WTC11 (cell line): Measurements from ENCODE around the gene GPR15LG. TPM values are rescaled to one million over a fixed set of nuclear protein-coding genes. Genes with fewer than 3 reads are reported as not detected.

Experiments used
- ATAC-seq: fragments of 200-7000 bp; cut with Tn5 transposase; 2 replicates; pipeline ENCODE4 v1.10.0; 2021; ENCODE audit warnings: mild to moderate bottlenecking, moderate library complexity
- CTCF ChIA-PET: fragments of 300-600 bp; sonication (Branson Sonifier 250); formaldehyde crosslinking; loops from one replicate; lab custom pipeline; 2021; ENCODE audit warnings: antibody characterized with exemption; lab: Charles Lee
- POLR2A ChIA-PET: fragments of 350-600 bp; sonication (Branson Sonifier 250); formaldehyde crosslinking; loops from one replicate; lab custom pipeline; 2021; ENCODE audit warnings: antibody characterized with exemption; lab: Charles Lee
- DNase-seq: peaks from one replicate; pipeline ENCODE4 v3.0.0; 2021; ENCODE audit warnings: low spot score
- H3K27ac Mint-ChIP-seq: 2 replicates; pipeline ENCODE4 v1.8.0; 2021; ENCODE audit warnings: mixed read lengths
- H3K27me3 Mint-ChIP-seq: 2 replicates; pipeline ENCODE4 v1.8.0; 2021; ENCODE audit warnings: low read depth, mild to moderate bottlenecking, moderate library complexity, mixed read lengths
- H3K36me3 Mint-ChIP-seq: 2 replicates; pipeline ENCODE4 v1.8.0; 2021; ENCODE audit warnings: mixed read lengths
- H3K4me1 Mint-ChIP-seq: 2 replicates; pipeline ENCODE4 v1.8.0; 2022; ENCODE audit warnings: mixed read lengths
- H3K4me3 Mint-ChIP-seq: 2 replicates; pipeline ENCODE4 v1.8.0; 2021; ENCODE audit warnings: mild to moderate bottlenecking, moderate library complexity, mixed read lengths
- H3K9me3 Mint-ChIP-seq: 2 replicates; pipeline ENCODE4 v1.8.0; 2021; ENCODE audit warnings: mixed read lengths
- AFF4 ChIP-seq: sonication (generic); formaldehyde crosslinking; IDR thresholded peaks from 2 replicates; pipeline ENCODE4 v1.8.1; 2023; ENCODE audit warnings: mild to moderate bottlenecking, missing genetic modification reagents, borderline replicate concordance
- CBFB ChIP-seq: sonication (generic); formaldehyde crosslinking; IDR thresholded peaks from 2 replicates; pipeline ENCODE4 v1.8.1; 2022; ENCODE audit warnings: mild to moderate bottlenecking, low read depth, missing genetic modification reagents
- CREB1 ChIP-seq: sonication (generic); formaldehyde crosslinking; IDR thresholded peaks from 2 replicates; pipeline ENCODE4 v1.8.0; 2023; ENCODE audit warnings: mild to moderate bottlenecking, missing genetic modification reagents
- CREM ChIP-seq: sonication (generic); formaldehyde crosslinking; IDR thresholded peaks from 2 replicates; pipeline ENCODE4 v1.8.1; 2022; ENCODE audit warnings: mild to moderate bottlenecking, missing genetic modification reagents, moderate library complexity
- ELF4 ChIP-seq: sonication (generic); formaldehyde crosslinking; IDR thresholded peaks from 2 replicates; pipeline ENCODE4 v1.8.1; 2022; ENCODE audit warnings: low read depth, mild to moderate bottlenecking, moderate library complexity, missing genetic modification reagents
- EMX1 ChIP-seq: fragments of 250-450 bp; sonication (Bioruptor Pico); IDR thresholded peaks from 2 replicates; pipeline ENCODE4 v1.8.0; 2021; ENCODE audit warnings: mild to moderate bottlenecking
- ERG ChIP-seq: fragments of 250-450 bp; sonication (Bioruptor Pico); IDR thresholded peaks from 2 replicates; pipeline ENCODE4 v1.8.0; 2021; ENCODE audit warnings: mild to moderate bottlenecking
- ESRRA ChIP-seq: sonication (generic); formaldehyde crosslinking; IDR thresholded peaks from 2 replicates; pipeline ENCODE4 v1.8.1; 2022; ENCODE audit warnings: mild to moderate bottlenecking, missing genetic modification reagents, borderline replicate concordance
- GRHL2 ChIP-seq: fragments of 250-450 bp; sonication (Bioruptor Pico); IDR thresholded peaks from 2 replicates; pipeline ENCODE4 v1.8.0; 2022; ENCODE audit warnings: mild to moderate bottlenecking, moderate library complexity; ENCODE audit not compliant: insufficient replicate concordance, severe bottlenecking
- GTF2I ChIP-seq: fragments of 250-450 bp; sonication (Bioruptor Pico); conservative IDR thresholded peaks from 2 replicates; pipeline ENCODE4 v1.4.0; 2021; ENCODE audit warnings: mild to moderate bottlenecking
- JAZF1 ChIP-seq: fragments of 250-450 bp; sonication (Bioruptor Pico); IDR thresholded peaks from 2 replicates; pipeline ENCODE4 v1.9.0; 2021; ENCODE audit warnings: moderate library complexity, mild to moderate bottlenecking, inconsistent platforms
- KAT7 ChIP-seq: sonication (generic); formaldehyde crosslinking; IDR thresholded peaks from 2 replicates; pipeline ENCODE4 v1.8.1; 2023; ENCODE audit warnings: missing genetic modification reagents, mild to moderate bottlenecking, borderline replicate concordance
- MXD4 ChIP-seq: fragments of 250-450 bp; sonication (Bioruptor Pico); IDR thresholded peaks from 2 replicates; pipeline ENCODE4 v1.8.0; 2021; ENCODE audit warnings: mild to moderate bottlenecking, moderate library complexity, borderline replicate concordance
- NFATC4 ChIP-seq: fragments of 250-450 bp; sonication (Bioruptor Pico); IDR thresholded peaks from 2 replicates; pipeline ENCODE4 v1.9.0; 2021; ENCODE audit warnings: mild to moderate bottlenecking
- NR2C2 ChIP-seq: sonication (generic); formaldehyde crosslinking; IDR thresholded peaks from 2 replicates; pipeline ENCODE4 v1.8.0; 2022; ENCODE audit warnings: mild to moderate bottlenecking, missing genetic modification reagents
- NR3C1 ChIP-seq: sonication (generic); formaldehyde crosslinking; conservative IDR thresholded peaks from 2 replicates; pipeline ENCODE4 v1.8.1; 2023; ENCODE audit warnings: low read depth, mild to moderate bottlenecking, missing genetic modification reagents
- RELA ChIP-seq: sonication (generic); formaldehyde crosslinking; IDR thresholded peaks from 2 replicates; pipeline ENCODE4 v1.8.1; 2022; ENCODE audit warnings: missing genetic modification reagents, mild to moderate bottlenecking, borderline replicate concordance
- SMAD3 ChIP-seq: sonication (generic); formaldehyde crosslinking; IDR thresholded peaks from 2 replicates; pipeline ENCODE4 v1.8.0; 2022; ENCODE audit warnings: missing genetic modification reagents, mild to moderate bottlenecking, borderline replicate concordance
- SMAD4 ChIP-seq: sonication (generic); formaldehyde crosslinking; IDR thresholded peaks from 2 replicates; pipeline ENCODE4 v1.8.0; 2022; ENCODE audit warnings: mild to moderate bottlenecking, missing genetic modification reagents
- TCF7 ChIP-seq: sonication (generic); formaldehyde crosslinking; IDR thresholded peaks from 2 replicates; pipeline ENCODE4 v1.8.0; 2022; ENCODE audit warnings: mild to moderate bottlenecking, low read depth, missing genetic modification reagents, moderate library complexity
- TEAD1 ChIP-seq: sonication (generic); formaldehyde crosslinking; IDR thresholded peaks from 2 replicates; pipeline ENCODE4 v1.8.0; 2022; ENCODE audit warnings: mild to moderate bottlenecking, missing genetic modification reagents
- ZBTB21 ChIP-seq: sonication (generic); formaldehyde crosslinking; IDR thresholded peaks from 2 replicates; pipeline ENCODE4 v1.8.1; 2023; ENCODE audit warnings: mild to moderate bottlenecking, missing genetic modification reagents, borderline replicate concordance
- ZMAT4 ChIP-seq: fragments of 250-450 bp; sonication (Bioruptor Pico); IDR thresholded peaks from 2 replicates; pipeline ENCODE4 v1.9.0; 2021; ENCODE audit warnings: mild to moderate bottlenecking
- ZNF121 ChIP-seq: sonication (generic); formaldehyde crosslinking; IDR thresholded peaks from 2 replicates; pipeline ENCODE4 v1.8.0; 2023; ENCODE audit warnings: missing genetic modification reagents
- ZNF396 ChIP-seq: fragments of 250-450 bp; sonication (Bioruptor Pico); IDR thresholded peaks from 2 replicates; pipeline ENCODE4 v1.8.0; 2021; ENCODE audit warnings: mild to moderate bottlenecking, moderate library complexity, borderline replicate concordance
- total RNA-seq: library from RNA; stranded (reverse); gene quantifications from 3 replicates; pipeline ENCODE4 v1.2.3, GENCODE V29; 2021
- TF ChIP-seq, protein P1 (sequence below): sonication (generic); formaldehyde crosslinking; IDR thresholded peaks from 2 replicates; pipeline ENCODE4 v1.8.0; 2023; ENCODE audit warnings: mild to moderate bottlenecking, missing genetic modification reagents
- TF ChIP-seq, protein P2 (sequence below): sonication (generic); formaldehyde crosslinking; IDR thresholded peaks from 2 replicates; pipeline ENCODE4 v1.8.0; 2023; ENCODE audit warnings: missing genetic modification reagents
- TF ChIP-seq, protein P3 (sequence below): sonication (generic); formaldehyde crosslinking; conservative IDR thresholded peaks from 2 replicates; pipeline ENCODE4 v1.8.1; 2022; ENCODE audit warnings: mild to moderate bottlenecking, missing genetic modification reagents

GPR15LG gene
- total RNA-seq, 1 experiment from 2014 or later = not detected

GRCh38 chr10:84224411-84225028 lies 50.9 kb downstream of the GPR15LG start:
- CTCF ChIA-PET = interaction anchor here (0.7 to 5.9 kb wide), 5 partner anchors 10 to 127 kb away, joined by 3 to 36 read pairs (median 5); no protein-coding TSS in a partner anchor
- H3K4me3 Mint-ChIP-seq = no peak overlapping the region
- no peaks in the 10 kb centered on the region for H3K36me3 Mint-ChIP-seq
- H3K27me3 Mint-ChIP-seq = peaks cover 10% of the 10 kb centered on the region
- DNase-seq (peak; percentile 71), ATAC-seq (peak; percentile 88)
- H3K27ac Mint-ChIP-seq = no peak overlapping the region
- H3K4me1 Mint-ChIP-seq = no peaks in the 10 kb centered on the region
- peaks cover 2% of the 10 kb centered on the region for H3K9me3 Mint-ChIP-seq
- POLR2A ChIA-PET = interaction anchor here (1.1 kb wide), 1 partner anchor 18 kb away, joined by 4 read pairs; no protein-coding TSS in a partner anchor
- TF ChIP-seq ZMAT4 (CRISPR knock-in tag) (no peak), SMAD3 (CRISPR knock-in tag) (peak; percentile 92; the same call in 1 of the 2 replicates), ZNF396 (CRISPR knock-in tag) (no peak), KAT7 (CRISPR knock-in tag) (no peak), ZBTB21 (peak; percentile 58; the same call in 1 of the 2 replicates), CBFB (CRISPR knock-in tag) (0 out of 2 replicates have a peak, but pooled peaks have one; percentile 48), CREM (no peak; the same call in 1 of the 2 replicates), JAZF1 (no peak), RELA (no peak), GRHL2 (CRISPR knock-in tag) (no peak), NFATC4 (no peak), GTF2I (CRISPR knock-in tag) (no peak), SMAD4 (CRISPR knock-in tag) (peak; percentile 72; the same call in 1 of the 2 replicates), CREB1 (CRISPR knock-in tag) (peak; percentile 43; the same call in 1 of the 2 replicates), MXD4 (no peak), ELF4 (CRISPR knock-in tag) (no peak), ESRRA (no peak), NR3C1 (CRISPR knock-in tag) (0 out of 2 replicates have a peak, but pooled peaks have one; percentile 47), NR2C2 (CRISPR knock-in tag) (no peak), ERG (no peak), TCF7 (CRISPR knock-in tag) (no peak), AFF4 (CRISPR knock-in tag) (no peak), EMX1 (CRISPR knock-in tag) (no peak), TEAD1 (CRISPR knock-in tag) (peak; percentile 81; the same call in 1 of the 2 replicates), ZNF121 (CRISPR knock-in tag) (no peak)
- TF ChIP-seq, protein P1, sequence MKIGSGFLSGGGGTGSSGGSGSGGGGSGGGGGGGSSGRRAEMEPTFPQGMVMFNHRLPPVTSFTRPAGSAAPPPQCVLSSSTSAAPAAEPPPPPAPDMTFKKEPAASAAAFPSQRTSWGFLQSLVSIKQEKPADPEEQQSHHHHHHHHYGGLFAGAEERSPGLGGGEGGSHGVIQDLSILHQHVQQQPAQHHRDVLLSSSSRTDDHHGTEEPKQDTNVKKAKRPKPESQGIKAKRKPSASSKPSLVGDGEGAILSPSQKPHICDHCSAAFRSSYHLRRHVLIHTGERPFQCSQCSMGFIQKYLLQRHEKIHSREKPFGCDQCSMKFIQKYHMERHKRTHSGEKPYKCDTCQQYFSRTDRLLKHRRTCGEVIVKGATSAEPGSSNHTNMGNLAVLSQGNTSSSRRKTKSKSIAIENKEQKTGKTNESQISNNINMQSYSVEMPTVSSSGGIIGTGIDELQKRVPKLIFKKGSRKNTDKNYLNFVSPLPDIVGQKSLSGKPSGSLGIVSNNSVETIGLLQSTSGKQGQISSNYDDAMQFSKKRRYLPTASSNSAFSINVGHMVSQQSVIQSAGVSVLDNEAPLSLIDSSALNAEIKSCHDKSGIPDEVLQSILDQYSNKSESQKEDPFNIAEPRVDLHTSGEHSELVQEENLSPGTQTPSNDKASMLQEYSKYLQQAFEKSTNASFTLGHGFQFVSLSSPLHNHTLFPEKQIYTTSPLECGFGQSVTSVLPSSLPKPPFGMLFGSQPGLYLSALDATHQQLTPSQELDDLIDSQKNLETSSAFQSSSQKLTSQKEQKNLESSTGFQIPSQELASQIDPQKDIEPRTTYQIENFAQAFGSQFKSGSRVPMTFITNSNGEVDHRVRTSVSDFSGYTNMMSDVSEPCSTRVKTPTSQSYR (CRISPR knock-in tag) = 0 out of 2 replicates have a peak, but pooled peaks have one; percentile 77
- TF ChIP-seq, protein P2, sequence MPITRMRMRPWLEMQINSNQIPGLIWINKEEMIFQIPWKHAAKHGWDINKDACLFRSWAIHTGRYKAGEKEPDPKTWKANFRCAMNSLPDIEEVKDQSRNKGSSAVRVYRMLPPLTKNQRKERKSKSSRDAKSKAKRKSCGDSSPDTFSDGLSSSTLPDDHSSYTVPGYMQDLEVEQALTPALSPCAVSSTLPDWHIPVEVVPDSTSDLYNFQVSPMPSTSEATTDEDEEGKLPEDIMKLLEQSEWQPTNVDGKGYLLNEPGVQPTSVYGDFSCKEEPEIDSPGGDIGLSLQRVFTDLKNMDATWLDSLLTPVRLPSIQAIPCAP (CRISPR knock-in tag) = no peak
- TF ChIP-seq, protein P3, sequence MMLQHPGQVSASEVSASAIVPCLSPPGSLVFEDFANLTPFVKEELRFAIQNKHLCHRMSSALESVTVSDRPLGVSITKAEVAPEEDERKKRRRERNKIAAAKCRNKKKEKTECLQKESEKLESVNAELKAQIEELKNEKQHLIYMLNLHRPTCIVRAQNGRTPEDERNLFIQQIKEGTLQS = no peak
